ENCODE results near the gene SEMA5A. TPM values are rescaled to one million over a fixed set of nuclear protein-coding genes. Genes with fewer than 3 reads are reported as not detected.

Gene SEMA5A
- total RNA-seq, 3 donors from 2014 or later: 3.0 to 35.4 (median 25.9) TPM

GRCh38 chr5:9105851-9106250, 440.0 kb downstream of the SEMA5A start:
- no peaks in the 10 kb centered on the region for H3K36me3 ChIP-seq
- no peaks in the 10 kb centered on the region for H3K27me3 ChIP-seq
- H3K9me3 ChIP-seq: no peaks in the 10 kb centered on the region
- no peak overlapping the region for H3K4me3 ChIP-seq
- no peak overlapping the region for H3K27ac ChIP-seq
- no peak for DNase-seq (ENCODE audit: low spot score in 2 of 2)
- no peaks in the 10 kb centered on the region for H3K4me1 ChIP-seq
- TF ChIP-seq POLR2A (IDR thresholded peaks at IDR 0.05) (no peak), POLR2AphosphoS5 (IDR thresholded peaks at IDR 0.05) (no peak), CTCF (IDR thresholded peaks at IDR 0.05) (no peak)
- intact Hi-C loops (cut with DNase I; ENCODE audit: low total_unique reads): no loop called here

- Histone ChIP-seq H3K36me3 (no peaks in the 10 kb centered on the region), H3K27ac (no peak overlapping the region), H3K27me3 (no peaks in the 10 kb centered on the region), H3K4me1 (no peaks in the 10 kb centered on the region), H3K4me3 (no peak overlapping the region), H3K9me3 (no peaks in the 10 kb centered on the region)
- no peak for DNase-seq (ENCODE audit: low spot score in 2 of 2)
- intact Hi-C loops (cut with DNase I; ENCODE audit: low total_unique reads): no loop called here
- no peak for TF ChIP-seq POLR2A (IDR thresholded peaks at IDR 0.05)
- TF ChIP-seq CTCF (IDR thresholded peaks at IDR 0.05): no peak
- TF ChIP-seq POLR2AphosphoS5 (IDR thresholded peaks at IDR 0.05): no peak
Measured at GRCh38 chr5:9104571-9105339, 441.1 kb downstream of the SEMA5A start.

GRCh38 chr5:9103290-9103689, 442.6 kb downstream of the SEMA5A start:
- Histone ChIP-seq H3K4me1 (no peaks in the 10 kb centered on the region), H3K36me3 (no peaks in the 10 kb centered on the region), H3K4me3 (no peak overlapping the region), H3K9me3 (no peaks in the 10 kb centered on the region), H3K27ac (no peak overlapping the region), H3K27me3 (no peaks in the 10 kb centered on the region)
- intact Hi-C loops (cut with DNase I; ENCODE audit: low total_unique reads): no loop called here
- no peak for DNase-seq (ENCODE audit: low spot score in 2 of 2)
- no peak for TF ChIP-seq POLR2AphosphoS5 (IDR thresholded peaks at IDR 0.05)
- no peak for TF ChIP-seq CTCF (IDR thresholded peaks at IDR 0.05)
- no peak for TF ChIP-seq POLR2A (IDR thresholded peaks at IDR 0.05)

- Histone ChIP-seq H3K4me1 (no peaks in the 10 kb centered on the region), H3K9me3 (no peaks in the 10 kb centered on the region), H3K36me3 (no peaks in the 10 kb centered on the region), H3K27ac (no peak overlapping the region), H3K27me3 (no peaks in the 10 kb centered on the region), H3K4me3 (no peak overlapping the region)
- no peak for DNase-seq (ENCODE audit: low spot score in 2 of 2)
- TF ChIP-seq CTCF (IDR thresholded peaks at IDR 0.05): no peak
- TF ChIP-seq POLR2AphosphoS5 (IDR thresholded peaks at IDR 0.05): no peak
- TF ChIP-seq POLR2A (IDR thresholded peaks at IDR 0.05): no peak
- intact Hi-C loops (cut with DNase I; ENCODE audit: low total_unique reads): no loop called here
Measured at GRCh38 chr5:9099689-9100088, 446.2 kb downstream of the SEMA5A start.

GRCh38 chr5:9098990-9099389, 446.9 kb downstream of the SEMA5A start:
- no peaks in the 10 kb centered on the region for H3K27me3 ChIP-seq
- intact Hi-C loops (cut with DNase I; ENCODE audit: low total_unique reads): no loop called here
- no peak overlapping the region for H3K4me3 ChIP-seq
- H3K9me3 ChIP-seq: no peaks in the 10 kb centered on the region
- no peak for TF ChIP-seq POLR2A (IDR thresholded peaks at IDR 0.05)
- no peak for TF ChIP-seq POLR2AphosphoS5 (IDR thresholded peaks at IDR 0.05)
- no peak for TF ChIP-seq CTCF (IDR thresholded peaks at IDR 0.05)
- H3K36me3 ChIP-seq: no peaks in the 10 kb centered on the region
- H3K27ac ChIP-seq: no peak overlapping the region
- H3K4me1 ChIP-seq: no peaks in the 10 kb centered on the region
- no peak for DNase-seq (ENCODE audit: low spot score in 2 of 2)

Measured in breast epithelium (tissue), 4 donors.